Measurements from ENCODE around the gene CAMK1.

CAMK1 gene

GRCh38 chr3:9710174-9710739 is 59.5 kb downstream of the CAMK1 start:
- DNase-seq (ENCODE audit: low read depth, low spot score) = no peak

Data from activated CD4-positive, CD25-positive, alpha-beta regulatory T cell treated with anti-CD3 and anti-CD28 coated beads, Interleukin-2, amount 50 U/mL, for 16 hours (primary cell).